ENCODE results near the gene PPM1A.
"Not testable (repeated sequence)": the region's sequence is repeated elsewhere in the genome, so short reads cannot be mapped to it uniquely, and the experiment has no call there.

PPM1A gene

DNA sequence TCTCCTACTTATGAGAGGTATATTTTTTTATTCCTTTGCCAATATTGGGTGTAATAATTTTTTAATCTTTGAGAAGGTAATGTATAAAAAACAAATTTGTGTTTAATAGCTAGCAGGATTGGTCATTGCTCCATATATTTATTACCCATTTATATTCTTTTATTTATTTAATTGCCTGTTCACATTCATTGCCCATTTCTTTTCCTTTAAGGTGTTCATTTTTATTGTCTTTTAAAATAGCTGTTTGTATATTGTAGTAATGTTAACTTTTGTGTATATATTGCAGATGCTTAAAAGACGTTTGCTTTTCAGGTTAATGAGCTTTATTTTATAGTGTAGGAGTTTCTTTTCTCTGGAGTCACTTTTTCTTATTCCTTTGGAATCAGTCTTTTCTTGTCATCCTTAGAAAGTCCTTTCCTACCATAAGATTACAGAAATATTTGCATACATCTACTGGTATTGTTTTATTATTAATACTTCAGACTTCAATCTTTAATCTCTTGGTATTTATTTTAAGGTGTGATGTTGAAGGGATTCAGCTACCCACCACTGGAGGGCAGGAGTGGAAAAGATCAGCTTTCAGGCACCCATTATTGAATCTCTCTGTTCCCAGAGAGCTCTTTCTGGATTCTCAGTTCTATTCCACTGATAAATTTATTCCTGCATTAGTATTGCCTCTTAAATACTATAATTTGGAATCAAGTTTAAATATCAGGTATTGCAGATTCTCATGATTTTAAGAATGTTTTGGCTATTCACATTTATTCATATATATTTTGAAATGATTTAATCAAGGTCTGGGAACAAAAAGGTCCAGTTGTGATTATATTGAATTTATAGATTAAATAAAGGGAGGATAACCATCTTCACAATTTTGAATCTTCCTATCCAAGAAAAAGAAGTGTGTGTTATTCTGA lies 17.3 kb downstream of the PPM1A start:
- DNase-seq (ENCODE audit: low read depth) = no peak

DNA sequence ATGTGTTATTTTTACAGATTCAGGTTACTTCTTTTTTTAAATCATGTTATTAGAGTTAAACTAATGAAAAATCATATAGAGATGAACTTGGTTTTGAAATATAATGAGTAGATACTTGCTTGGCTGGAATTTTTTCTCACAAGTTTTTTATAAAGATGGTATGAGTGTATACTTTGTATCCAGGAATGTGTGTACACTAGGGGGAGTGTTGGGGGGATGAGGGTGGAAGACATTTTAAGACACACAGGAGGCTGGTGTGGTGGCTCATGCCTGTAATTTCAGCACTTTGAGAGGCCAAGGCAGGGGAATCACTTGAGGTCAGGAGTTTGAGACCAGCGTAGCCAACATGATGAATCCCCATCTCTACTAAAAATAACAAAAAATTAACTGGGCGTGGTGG lies 23.2 kb downstream of the PPM1A start:
- no peak for DNase-seq (ENCODE audit: low read depth)

DNA sequence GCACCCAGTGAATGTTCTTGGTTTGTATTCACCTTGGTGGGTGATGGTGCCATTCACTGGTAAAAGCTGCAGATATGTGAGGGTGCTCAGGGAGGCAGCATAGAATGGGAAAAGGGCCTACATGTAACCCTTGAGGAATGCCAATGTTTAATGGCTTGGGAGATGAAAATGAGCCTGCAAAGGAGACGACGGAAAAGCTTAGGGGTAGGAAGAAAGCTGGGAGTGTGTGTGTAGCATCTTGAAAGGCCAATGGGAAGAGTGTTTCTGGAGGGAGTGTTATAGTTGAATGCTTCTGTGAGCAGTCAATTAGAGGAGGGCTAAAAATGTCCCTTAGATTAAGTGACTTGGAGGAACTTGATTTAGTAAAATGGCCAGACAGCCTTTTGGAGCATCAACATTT lies 24.9 kb downstream of the PPM1A start:
- DNase-seq (ENCODE audit: low read depth) = no peak

DNA sequence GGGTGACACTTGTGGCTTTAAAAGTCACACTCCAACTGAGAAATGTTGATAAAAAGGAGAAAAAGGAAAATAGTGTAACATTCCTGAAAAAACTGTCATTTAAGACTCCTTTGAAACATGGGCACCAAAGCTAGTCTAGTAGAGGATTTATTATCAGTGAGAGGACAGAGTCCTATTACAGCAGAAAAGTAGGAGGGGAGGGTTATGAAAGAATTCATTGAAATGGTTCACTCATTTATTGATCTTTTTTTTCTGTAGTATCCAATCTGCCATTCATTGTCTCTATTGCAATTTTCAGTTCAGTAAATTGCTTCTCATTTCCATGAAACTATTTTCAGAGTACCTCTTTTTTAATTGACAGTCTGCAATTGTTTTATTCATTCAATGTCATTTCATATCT lies 25.4 kb downstream of the PPM1A start:
- DNase-seq (ENCODE audit: low read depth) = no peak

DNA sequence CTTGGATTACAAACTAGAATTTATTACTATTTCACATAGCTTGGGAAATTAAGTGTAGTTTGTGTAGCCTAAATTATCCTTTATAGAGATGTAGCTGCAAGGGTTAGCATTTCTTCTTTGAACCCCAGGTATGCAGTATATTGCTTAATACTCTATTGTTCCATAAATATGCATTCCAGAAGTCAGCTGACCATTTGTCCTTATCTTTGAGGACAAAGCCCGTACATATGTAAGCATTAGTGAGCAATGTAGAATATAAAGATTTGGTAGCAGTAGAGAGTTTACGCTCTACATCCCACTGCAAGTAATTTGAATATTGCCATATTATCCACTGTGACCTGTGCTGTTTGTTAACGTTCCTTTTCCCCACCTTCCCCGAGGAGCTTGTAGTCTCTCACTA lies 26.9 kb downstream of the PPM1A start:
- no peak for DNase-seq (ENCODE audit: low read depth)

DNA sequence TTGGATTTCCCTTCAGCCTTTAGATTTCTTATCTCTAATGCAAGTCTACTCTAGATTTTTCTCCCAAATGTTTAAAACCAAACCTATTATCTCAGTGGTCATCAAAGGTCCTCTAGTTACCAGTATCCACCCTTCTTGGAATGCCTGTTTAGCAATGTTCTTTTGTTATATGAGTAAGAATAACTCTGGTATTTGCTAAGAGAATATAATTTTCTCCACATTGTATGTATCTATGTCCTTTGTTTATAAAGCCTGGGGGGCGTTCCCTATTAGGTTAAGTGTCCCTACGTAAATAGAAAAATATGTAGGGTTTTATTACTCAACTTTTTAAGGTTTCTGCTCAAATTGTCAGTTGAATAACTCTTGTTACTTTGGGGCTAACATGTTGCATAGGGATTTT lies 27.3 kb downstream of the PPM1A start:
- no peak for DNase-seq (ENCODE audit: low read depth)

DNA sequence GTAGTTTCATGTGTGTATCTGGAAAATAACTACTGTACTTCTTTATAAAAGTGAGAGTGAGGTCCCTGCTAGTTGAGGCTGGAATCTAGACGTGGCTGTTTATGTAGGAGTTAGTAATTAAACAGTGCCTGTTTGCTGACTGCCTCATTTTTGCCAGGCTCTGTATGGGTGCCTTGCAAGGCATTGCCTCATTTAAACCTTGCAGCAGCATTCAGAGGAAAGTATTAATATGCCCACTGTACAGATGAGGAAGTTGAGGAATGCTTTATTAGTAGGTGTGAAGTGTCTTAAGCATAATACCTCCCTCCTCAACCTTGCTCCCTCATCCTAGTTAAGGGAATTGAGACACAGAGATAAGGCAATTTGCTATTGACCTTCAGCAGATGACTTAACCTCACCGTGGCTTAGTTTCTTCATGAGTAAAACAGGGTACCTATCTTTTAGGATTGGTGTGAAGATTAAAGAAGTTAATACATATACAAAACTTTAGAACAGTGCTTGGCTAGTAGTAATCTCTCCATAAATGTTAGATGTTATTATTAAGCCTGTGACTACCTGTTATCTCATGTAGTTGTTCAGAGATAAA lies 28.7 kb downstream of the PPM1A start:
- no peak for DNase-seq (ENCODE audit: low read depth)

DNA sequence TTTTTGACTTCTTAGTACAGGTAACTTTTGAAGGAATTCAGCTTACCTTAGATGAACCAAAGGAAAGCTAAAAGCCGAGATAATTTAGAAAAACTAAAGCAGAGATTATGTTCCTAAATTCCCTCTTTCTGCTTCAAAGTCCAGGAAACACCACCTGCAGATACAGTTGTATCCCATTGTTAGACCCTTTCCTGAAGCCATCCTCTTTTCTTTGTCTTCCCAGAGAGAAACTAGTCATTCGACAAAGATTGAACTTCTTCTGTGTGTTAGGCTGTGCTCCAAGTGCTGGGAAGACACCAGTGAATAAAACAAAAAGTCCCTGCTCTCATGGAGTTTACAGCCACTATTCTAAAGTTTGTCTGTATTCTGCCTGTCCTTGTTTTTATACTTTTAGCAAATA lies 29.3 kb downstream of the PPM1A start:
- no peak for DNase-seq (ENCODE audit: low read depth)

DNA sequence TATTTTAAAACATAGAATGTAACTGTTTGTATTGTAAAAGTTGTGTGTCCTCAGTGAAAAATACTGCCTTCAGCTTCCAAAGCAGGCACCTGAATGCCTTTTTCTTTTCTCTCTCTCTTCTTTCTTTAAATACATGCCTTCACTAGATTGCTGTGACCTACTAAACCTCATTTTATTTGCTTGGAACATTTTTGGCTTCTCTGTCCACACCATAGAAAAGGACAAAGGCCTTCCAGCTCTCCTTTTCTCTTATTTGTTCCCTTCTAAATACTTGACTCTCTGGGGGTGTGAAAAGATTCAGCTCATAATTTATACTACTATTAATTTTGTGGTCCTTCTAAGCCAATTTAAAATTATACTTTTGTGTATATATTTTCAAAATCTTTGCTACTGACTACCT lies 38.4 kb downstream of the PPM1A start:
- no peak for DNase-seq (ENCODE audit: low read depth)

DNA sequence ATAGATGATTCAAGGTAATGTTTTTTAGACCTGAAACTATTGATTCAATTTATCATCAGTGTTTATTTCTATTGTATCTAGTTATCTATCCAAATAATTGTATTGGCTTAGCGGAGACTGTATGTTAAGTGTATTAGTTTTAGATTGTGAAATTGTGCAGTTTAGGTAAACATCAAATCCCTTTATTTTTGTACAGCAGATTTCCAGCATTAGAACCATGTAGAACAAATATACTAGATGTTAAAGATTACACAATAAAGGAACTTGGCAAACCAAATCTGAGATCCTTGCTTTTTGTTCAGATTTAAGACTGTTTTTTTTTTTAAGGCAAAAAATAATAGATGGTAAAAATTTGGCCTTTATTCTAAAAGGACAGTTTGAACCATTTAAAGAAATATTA lies 39.3 kb downstream of the PPM1A start:
- DNase-seq (ENCODE audit: low read depth) = no peak

DNA sequence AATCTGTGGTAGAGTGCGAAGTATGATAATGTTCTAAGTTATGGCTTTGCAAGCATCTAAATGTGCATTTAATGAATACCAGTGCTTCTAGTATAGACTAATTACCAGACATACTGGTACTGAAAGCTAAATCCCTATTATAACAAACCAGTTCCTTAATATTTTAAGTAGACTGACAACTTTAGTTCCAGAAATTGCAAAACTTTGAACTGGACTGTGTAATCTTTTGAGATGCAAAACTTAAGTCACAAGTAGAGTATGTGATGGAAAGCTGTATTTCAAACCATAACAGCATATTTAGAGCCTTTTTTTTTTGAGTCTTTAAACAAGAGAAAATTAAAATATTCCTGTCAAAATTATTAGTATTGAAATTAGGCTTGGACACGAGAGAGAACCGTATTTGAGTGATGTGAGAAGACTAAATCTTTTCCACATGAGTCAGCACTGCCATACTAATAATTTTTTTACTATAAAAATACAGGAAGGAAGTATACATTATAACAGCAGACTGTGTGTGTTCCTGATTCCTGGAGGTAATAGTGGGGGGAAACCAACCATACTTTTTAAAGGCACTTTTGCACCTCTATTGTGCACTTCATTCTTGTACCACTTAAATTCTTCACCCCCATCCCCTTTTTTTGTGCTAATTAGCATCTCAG lies 45.5 kb downstream of the PPM1A start:
- DNase-seq (ENCODE audit: low read depth) = no peak

DNA sequence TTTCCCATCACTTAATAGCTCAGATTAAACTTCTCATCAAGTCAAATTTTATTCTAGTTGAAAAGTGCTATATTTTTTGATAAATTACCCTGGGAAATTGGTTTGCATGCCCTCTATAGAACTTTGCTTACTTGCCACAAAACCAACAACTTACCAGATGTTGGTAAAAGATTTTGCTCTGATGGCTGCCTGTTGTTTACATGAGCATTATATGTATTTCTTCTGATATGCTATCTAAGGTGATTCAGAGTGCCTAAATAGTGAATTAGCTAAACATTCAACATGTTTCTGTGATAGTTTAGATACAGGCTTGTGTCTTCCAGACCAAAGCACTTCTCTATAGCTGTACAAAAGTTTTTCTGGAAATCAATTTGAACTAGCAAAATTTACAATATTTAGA lies 51.0 kb downstream of the PPM1A start:
- no peak for DNase-seq (ENCODE audit: low read depth)

DNA sequence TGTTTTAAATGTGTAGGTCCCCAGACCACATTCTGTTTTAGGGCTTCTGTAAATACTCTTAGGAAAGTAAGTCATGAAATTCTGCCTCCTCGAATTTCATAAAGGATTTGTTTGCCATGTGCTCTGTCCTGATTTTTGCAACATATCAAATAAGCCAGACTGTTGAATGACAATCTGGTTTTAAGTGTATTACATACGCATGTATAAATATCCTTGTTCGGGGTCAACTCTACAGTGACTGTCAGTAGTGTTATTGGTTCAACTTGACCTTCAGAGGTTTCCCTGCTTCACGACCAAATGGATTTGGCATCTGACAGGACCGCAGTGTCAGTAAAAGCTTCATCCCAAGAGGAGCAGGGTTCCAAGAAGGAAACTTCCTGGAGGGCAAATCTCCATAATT lies 52.7 kb downstream of the PPM1A start:
- DNase-seq (ENCODE audit: low read depth) = no peak

DNA sequence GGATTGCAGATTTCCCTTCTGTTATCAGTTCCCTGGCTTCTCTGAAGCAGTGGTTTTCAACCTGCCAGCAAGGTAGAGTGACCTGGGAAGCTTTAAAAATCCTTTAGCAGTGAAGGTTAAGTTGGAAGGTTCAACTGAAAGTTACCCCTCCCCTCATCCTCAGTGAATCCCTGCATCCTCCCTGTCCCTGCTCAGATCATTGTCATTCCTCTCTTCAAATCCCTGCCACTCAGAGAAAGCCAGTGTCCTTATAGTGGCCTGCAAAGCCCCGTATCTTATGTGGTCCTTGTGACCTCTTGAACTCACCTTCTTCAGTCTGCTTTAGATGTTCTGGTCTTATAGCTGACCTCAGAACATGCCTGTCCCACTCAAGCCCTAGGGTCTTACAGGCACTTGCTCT lies 53.6 kb downstream of the PPM1A start:
- DNase-seq (ENCODE audit: low read depth) = no peak

DNA sequence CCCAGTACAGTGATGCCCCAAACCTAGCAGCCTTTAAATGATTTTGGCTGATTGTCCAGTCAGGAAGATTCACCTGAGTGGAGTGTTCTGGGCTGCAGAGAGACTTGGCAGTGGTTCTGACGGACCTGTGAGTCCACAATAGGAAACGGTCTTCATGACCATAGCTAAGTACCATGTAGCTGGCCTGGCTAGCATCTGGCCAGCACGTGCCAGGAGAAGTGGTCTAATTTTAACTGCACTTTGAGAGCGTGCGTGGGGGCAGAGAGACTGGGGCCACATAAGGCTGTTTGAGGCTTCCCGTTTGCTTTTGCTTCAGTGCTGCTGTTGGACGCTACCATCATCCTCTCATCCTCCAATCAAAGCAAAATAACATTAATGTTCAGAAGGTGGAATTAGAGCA lies 54.7 kb downstream of the PPM1A start:
- DNase-seq (ENCODE audit: low read depth) = no peak

DNA sequence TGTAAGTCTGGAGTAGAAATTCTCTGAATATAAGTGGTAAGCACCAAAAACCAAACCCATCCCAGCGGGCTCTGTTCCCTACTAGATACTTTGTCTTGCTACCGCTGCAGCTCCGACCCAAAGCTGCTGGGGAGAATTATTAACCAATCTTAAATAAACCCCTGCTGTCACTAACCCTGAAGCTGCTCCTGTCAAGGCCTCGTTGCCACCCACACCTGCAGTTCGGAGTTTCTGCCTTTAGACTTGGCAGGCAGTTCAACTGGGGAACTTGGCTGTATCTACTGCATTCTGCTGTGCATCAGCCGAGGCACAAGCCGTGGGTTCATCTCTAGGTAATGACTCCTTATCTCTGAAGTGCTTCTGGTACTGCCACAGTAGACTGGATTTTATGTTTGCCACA lies 55.5 kb downstream of the PPM1A start:
- DNase-seq (ENCODE audit: low read depth) = no peak

DNA sequence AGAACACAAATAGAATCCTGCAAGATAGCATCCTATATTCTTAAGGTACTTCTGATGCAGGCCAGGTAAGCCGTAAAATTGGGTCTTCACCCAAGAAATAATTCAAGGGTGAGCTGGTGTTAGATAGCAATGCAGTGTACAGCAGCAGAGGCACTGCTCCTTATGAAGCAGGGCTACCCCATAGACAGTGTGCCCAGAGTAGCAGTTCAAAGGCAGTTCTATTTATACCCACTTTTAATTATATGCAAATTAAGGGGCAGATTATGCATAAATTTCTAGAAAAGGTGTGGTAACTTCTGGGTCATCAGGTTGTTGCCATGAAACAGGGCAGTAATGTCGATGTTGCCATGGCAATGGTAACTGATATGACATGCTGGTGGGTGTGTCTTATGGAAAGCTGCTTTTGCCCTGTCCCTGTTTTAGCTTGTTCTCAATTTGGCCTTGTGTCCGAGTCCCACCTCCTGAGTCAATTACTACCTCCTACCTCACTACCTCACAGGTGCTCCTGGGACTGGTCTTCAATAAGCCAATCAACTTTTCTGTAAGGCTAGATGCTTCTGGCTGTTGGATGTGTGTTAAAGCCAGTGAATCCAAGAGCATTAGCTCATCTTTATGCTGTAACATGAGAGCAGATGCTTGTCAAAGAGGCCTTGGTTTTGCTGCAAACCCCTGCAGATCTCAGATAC lies 61.0 kb downstream of the PPM1A start:
- DNase-seq (ENCODE audit: low read depth) = no peak

DNA sequence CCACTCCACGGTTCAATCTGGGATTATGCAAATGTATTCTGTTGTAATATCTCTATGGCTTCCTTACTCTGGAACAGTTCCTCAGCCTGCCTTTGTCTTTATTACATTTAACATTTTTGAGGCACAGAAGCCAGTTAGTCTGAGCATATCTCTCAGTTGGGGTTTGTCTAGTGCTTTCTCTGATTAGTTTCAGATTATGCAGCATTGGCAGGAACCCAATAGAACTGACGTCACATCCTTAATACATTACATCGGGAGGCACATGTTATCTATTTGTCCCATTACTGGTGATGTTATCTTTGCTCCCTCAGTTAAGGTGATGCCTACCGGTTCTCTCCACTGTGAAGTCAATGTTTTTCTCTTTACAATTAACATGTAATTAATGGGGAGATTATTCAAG lies 62.4 kb downstream of the PPM1A start:
- no peak for DNase-seq (ENCODE audit: low read depth)

DNA sequence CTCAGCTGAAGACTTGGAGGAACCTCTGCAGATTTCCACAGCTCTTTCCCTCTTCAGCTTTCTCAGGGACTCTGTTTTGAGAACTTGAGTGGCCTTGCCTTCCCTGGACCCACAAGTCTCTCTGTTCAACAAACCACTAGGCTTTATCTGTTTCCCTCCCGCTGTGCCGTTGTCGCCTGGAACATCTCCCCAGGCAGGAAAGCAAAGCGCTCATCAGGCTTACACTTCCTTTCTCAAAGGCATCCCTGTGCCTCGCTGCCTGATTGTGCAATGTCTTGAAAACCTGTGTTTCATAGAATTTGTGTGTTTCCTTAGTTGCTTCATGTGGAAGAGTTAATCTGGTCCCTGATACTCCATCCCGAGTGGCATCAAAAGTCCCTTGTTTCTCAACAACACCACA lies 64.1 kb downstream of the PPM1A start:
- DNase-seq (ENCODE audit: low read depth) = no peak

DNA sequence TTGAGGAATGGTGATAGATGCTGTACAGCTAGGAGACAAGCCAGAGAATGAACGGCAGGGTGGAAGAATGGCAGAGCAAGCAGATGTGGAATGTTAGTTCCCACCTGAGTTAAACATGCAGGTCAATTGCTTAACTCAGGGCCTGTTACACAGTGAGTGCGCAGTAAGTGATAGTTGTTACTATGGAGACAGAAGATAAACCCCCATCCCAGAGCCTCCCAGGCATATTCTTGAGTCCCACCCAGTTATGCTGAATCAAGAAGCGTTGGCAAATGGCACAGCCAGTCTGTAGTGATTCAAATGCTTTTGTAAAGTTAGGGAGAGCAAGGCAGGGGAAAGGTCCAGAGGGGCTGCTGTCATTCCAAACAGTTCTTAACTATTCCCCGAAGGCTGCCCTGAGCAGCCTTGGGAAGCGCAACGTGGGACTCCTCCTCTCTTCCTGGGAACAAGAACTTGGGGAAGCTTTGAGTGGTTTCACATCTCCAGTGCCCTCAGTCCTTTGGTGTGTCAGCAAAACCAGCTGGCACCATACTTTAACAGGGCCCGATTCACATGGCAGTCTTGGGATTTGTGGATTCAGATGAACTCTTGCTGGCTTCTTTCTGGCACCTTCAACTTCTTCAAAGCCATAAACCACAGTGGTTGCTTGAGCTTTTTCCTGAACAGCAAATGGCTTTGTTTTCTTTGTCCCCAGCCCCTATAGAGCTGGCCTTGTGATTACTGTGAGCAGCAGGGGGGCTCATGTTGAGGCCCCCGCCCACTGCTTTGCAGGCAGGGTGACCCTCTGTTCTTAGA lies 66.4 kb downstream of the PPM1A start:
- DNase-seq (ENCODE audit: low read depth) = no peak

DNA sequence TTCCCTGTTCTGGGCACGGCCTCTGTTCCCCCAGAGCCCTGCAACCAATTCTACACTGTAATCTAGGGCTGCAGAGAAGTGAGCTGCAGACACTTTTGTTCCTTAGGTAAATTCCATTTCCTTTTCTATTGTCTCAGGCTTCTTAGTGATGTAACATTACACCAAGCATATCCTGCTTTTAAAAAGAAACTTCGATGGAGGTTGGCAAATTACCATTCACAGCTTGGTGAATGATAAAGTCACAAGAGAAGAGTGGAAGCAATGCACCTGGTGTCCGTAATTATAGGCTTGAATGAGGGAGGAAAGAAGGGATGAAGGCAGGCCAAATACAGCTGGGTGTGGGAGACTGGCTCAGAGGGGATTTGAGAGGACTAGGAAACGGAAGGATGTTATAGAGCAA lies 68.6 kb downstream of the PPM1A start:
- no peak for DNase-seq (ENCODE audit: low read depth)

DNA sequence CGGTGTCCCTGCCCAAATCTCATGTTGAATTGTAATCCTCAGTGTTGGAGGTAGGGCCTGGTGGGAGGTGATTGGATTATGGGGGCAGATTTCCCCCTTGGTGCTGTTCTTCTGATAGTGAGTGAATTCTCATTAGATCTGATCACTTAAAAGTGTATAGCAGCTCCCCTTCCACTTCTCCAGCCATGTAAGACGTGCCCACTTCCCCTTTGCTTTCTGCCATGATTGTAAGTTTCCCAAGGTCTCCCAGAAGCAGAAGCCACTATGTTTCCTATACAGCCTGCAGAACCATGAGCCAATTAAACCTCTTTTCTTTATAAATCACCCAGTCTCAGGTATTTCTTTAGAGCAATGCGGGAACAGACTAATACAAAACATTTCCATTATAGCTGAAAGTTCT lies 71.8 kb downstream of the PPM1A start:
- DNase-seq (ENCODE audit: low read depth) = not testable (repeated sequence)

Data from activated T-helper 1 cell treated with Interleukin-2 at 50 U/mL for 16 hours (primary cell).